Measurements from ENCODE around the gene RAC2.

The RAC2 gene

DNA sequence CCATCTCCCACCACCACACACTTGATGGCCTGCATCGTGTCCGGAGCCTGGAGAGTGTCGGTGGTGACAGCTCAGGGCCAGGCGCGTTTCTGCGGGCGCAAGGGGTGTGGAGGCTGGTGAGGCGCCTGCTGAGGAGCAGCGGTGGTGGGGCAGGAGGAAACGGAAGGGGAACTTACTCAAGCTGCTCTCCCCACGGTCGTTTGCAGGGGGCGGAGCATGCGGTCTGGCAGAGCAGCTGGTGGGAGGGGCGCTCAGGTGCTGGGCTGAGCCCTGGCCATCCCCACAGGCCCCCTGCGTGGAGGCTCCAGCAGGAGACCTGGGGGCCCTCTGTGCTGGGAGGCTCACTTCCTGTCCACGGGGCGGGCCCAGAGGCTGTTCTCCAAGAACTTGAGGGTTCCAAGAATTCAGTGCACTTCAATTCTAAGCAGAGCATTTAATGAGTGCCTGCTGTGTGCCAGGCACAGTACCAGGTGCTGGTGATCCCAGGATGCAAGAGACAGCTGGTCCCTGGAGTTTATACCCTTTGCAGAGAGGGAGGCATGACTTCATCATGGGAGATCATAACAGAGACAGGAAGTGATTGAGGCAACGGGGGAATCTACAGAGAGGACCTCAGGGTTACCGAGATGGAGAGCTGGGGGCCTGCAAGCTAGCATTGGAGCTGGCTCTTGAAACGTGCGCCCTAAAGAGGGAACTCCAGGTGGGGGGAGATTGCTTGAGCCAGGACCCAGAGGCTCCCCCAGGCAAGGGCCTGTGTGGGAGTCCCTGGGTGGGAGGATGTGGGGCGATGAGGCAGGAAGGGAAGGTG, at the start of gene RAC2:
RAC2 (minus strand) TSS at position 156 of the 808 bp plus-strand sequence; CDS start at position 35, 121 bp downstream.
- peak; percentile 85 for DNase-seq (ENCODE audit: low read depth)

DNA sequence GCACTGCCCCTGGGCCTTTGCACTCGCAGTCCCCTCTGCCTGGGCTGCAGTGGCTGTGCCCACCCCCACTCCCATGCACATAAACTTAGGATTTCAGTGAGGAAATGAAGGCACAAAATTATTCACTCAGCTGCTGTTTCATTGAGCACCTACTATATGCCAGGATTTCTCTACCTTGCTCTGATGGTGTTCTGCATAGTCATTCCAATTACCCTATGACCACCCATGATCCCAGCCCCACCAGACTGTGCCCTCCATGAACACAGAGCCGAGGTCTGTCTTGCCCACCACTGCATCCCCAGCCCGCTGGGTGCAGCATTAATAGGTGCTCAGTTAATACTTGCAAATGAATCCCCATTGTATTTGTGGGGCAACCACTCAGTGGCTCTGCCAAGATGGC, 49.1 kb upstream of the RAC2 start:
- no peak for DNase-seq (ENCODE audit: low read depth)

DNA sequence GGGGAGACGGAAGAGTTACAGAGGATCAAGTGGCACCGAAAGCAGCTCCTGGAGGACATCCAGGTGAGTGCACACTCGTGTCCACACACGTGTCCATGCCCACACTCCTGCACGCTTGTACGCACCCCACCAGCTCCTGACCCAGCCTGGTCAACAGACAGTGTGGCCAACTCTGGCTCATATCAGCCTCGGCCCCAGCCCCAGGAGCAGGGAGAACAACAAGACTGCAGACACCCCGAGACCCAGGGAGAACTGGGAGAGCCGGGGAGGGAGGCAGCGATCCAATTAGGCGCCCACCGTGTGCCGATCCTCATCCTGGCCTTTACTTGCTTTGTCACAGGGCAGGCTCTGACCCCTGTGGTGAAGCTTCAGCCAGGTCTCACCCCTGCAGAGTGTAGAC, 48.6 kb upstream of the RAC2 start:
- no peak for DNase-seq (ENCODE audit: low read depth)

DNA sequence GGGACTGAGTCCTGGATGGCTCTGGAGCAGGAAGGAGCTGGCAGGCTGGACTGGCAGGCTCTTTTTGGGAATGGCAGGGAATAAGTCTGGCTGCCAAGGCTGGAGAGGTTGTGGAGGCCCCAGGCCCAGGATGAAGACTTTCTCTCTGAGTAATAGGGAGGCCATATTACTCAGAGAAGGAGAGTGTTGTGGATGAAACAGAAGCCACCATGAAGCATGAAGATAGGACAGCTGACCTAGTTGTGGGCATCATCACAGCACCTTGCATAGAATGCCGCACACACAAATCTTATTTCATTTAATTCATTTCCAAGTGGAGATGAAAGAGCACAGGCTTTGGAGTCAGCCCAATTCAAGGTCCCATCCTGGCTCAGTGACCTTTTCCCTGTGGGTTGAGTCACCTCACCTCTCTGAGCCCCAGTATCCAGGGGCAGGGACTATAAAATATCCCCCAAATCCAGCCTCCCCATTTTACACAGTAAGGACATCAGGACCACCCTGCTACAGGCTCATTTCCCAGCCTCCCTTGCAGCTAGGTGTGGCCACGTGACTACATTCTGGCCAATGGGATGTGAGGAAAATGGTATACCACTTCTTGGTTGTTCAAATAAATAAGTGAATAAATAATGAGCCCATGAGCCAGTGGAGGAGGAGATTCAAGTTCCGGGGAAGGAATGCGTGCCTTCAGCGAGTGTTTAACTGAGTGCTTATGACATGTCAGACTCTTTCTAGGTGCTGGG, 47.7 kb upstream of the RAC2 start:
- DNase-seq (ENCODE audit: low read depth), result no peak

DNA sequence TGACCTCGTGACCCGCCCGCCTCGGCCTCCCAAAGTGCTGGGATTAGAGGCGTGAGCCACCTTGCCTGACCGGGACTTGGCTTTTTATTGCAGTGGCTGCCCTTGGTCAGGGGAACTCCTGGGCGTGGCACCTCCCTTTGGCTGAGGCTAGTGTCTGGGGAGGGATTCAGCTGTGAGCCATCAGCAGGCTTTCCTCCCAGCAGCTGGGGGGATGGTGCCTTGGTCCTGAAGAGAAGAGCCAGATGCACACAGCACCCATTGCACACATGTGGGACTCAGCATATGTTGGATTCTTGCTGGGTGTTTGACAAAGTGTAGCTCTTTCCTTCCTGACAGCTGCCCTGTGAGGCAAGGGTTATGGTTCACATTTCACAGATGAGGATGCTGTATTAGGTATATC, 46.7 kb upstream of the RAC2 start:
- no peak for DNase-seq (ENCODE audit: low read depth)

DNA sequence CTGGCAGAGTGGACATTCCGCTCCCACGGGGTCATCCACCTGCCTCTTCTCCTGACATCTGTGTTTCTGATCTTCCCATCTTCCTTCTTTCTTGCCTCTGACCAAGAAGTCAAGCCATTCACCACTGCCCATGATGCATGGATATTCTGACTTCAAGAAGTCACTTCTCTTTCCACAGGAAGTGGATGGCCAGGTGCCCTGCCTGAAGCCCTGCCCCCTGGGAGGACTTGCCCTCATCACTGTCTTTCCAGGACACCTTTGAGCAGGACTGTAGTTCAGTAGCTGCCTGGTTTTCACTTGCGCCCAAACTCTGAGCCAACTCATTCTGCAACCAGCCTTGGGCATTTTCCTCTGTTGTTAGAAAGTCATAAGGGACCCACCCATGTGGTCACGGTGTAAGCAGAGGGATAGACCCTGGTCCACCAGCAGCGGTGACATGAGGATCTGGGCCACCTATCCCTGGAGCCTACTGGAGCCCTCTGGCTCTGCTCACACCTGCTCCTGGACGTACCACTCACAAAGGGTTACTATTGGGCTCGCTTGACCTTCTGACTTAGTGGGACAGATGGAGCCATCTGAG, 45.2 kb upstream of the RAC2 start:
- no peak for DNase-seq (ENCODE audit: low read depth)

DNA sequence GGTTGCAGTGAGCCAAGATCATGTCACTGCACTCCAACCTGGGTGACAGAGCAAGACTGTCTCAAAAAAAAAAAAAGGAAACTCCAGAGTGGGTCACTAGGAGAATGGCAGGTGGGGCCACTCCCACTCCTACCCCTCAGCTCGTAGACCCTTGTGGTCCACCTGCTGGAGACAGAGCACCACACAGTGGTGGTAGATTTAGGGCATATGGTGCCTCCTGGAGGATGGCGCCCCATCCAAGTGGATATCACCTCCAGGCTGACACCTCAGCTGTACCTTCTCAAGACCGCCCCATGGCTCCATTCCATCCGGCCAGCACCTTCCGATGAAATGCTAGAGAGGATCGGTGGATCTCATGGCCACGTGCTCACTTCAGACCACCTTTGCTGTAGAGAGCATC, 44.5 kb upstream of the RAC2 start:
- DNase-seq (ENCODE audit: low read depth), result no peak

DNA sequence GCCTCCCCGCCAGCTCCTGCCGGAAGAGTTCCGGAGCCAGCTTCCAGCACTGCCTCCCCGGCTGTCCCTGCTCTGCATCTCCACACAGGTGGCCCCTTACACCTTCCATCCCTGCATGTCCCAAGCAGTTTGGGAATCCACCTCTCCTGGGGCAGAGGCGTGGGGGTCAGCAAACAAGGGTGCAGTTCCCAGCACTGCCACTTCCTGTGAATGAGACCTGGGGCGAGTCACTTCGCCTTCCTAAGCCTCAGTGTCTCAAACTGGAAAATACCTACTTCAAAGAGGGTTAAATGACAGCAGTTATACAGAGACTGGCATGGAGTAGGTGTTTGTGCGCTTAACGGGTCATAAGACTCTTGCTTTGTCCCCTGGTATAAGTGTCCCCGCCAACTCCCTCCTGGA, 43.5 kb upstream of the RAC2 start:
- no peak for DNase-seq (ENCODE audit: low read depth)

DNA sequence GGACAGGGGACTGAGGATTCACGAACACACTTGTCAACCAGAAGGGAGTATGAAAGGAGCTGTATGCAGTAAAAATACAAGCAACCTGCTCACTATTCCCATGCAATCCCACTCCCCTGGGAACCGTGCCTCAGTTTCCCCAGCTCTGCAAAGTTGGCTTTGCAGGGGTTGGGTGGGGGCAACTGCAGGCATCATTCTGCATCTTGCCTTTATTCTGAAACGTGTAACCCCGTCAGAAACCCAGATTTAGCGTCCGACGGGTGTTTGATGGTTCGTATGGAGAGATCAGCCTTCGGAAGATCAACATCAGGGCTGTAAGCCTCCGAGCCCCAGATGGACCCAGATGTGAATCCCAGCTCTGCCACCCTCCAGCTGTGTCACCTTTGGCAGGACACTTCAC, 41.9 kb upstream of the RAC2 start:
- DNase-seq (ENCODE audit: low read depth), result no peak

DNA sequence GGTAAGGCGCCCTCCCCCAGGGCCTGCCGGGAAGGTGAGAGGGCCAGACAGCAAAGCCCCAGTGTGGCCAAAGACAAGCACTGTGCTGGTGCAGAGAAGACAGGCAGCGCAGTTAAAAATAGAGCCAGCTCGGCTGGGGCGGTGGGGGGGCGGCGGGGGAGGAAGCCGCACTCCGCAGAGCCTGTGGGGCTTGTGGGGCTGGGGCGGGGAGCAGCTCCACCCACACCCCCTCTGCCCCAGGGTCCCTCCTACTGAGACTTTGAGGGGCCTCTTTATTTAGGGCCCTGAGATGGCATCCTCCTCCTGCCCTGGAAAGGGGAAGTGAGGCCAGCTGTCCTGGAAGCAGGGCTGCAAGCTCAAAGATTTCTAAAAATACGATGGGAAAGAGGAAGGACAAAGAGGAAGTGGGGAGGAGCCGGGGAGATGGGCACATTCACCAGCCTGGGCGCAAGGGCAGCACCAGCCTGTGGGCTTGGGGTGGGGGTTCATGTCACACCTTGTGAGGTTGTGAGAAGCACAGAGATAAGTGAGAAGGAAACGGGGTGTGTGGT, 40.8 kb upstream of the RAC2 start:
- DNase-seq (ENCODE audit: low read depth), result peak; percentile 31

DNA sequence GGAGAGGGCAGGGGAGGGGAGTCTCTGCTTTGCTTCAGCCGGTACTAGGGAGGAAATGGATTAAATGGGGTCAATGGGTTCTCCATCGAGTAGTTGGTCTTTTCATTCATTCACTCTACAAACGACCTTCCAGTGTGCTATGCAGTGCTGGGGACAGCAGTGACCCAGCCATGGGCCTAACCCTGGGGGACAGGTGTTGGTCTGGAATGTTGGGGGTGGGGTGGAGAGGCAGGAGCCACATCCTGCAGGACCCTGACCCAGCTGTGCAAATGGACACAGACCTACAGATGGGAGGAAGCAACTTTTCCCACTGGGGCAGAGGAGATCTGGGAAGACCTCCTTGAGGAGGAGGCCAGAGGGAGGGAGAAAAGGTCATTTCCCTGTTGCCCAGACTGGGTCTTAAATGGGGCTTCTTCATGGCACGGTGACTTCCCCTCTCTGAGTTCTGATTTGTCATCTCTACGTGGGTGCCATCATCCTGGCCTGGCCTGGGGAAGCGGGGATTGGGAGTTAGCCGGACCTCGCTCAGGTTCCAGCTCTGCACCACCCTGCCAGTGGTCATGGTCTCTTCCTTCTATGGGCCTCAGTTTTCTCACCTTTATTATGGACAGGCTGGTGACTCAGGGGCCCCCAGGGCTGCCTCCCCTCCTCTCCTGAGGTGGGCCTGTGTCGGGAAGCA, 40.2 kb upstream of the RAC2 start:
- no peak for DNase-seq (ENCODE audit: low read depth)

DNA sequence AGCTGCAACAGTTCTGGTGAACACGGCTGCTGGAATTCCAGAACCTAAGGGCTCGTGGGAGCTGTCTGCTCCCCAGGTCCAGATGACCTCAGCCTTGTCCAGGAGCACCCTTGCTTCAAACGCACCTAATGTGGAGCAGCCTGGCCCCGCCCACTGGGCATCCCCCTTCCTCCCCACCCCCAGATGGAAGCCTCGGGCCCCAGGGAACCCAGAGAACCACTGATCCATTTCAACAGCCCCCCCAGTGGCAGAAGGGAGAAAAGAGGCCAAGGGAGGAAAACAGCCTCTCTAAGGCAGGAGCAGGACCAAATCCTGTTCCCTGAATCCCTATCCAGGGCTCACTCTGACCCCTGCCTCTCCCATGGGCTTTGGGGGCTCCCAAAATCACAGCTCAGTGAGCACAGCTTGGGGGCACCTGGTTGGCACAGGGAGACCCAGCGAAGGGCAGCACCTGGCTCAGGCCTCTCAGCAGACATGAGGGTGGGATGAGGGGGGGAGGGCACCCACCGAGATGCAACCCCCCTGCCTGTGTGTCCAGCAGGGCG, 39.4 kb upstream of the RAC2 start:
- DNase-seq (ENCODE audit: low read depth), result peak; percentile 55

DNA sequence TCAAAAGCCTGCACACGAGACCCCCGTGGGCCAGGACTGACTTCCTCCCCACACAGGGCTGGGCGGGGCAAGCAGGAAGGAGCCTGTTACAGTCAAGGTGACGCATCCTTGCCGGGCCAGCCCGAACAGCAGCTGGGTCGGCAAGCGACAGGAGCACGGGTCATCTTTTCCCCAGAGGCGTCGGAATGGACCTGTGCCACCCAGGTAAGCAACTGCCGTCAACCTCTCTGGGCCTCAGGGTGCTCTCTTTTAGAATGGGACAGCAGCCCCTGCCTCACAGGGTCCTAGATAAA, 38.3 kb upstream of the RAC2 start, which contains the start of gene CYTH4:
CYTH4 (plus strand) TSS at position 124 of the 293 bp plus-strand sequence; CDS start at position 186, 62 bp downstream.
- DNase-seq (ENCODE audit: low read depth), result peak; percentile 61

DNA sequence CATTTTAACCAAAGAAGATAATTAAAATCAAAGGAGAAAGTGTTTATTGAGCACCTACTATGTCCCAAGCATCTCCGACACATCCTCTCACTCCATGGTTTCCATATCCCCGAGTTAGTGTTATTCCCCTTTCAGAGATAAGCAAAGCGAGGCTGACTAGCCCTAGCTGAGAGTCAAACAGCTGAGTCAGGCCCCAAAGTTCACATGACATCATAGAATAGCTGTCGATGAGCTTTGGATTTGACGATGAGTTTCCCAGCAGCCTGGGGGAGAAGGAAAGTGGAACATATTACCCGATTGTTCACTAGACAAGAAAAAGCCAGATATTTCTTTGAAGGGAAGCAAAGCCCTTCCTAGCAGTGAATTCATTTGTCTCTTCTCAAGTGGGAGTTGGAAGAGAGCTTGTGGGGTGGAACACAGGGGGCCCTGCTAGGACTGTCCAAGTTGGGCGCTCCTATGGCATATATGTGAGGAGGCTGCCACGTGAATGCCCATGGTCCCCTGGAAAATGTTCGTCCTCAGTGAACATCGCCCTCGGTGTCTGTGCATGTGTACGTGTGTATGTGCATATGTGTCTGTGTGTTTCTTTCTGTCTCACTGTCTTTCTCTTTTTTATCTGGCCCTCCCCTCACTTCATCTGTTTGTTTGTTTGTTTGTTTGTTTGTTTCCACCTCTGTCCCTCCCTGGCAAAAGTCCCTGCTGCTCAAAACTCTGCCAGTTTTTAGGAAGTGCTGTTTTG, 37.7 kb upstream of the RAC2 start:
- DNase-seq (ENCODE audit: low read depth), result no peak

DNA sequence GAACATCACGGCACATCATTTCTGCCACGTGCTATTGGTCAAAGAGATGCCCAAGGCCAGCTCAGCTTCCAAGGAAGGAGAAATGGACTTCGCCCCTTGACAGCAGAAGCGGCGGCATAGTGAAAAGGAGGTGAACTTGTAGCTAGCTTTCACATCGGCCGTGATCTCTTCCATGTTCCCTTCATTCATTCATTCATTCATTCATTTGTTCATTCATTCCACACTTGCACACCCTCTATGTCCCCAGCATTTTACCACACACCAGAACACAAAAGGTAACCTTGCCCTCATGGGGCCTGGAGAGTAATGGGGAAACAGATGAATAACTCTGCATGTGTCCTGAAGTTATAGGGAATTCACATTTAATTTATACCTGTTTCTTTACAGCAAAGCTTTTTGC, 37.1 kb upstream of the RAC2 start:
- no peak for DNase-seq (ENCODE audit: low read depth)

DNA sequence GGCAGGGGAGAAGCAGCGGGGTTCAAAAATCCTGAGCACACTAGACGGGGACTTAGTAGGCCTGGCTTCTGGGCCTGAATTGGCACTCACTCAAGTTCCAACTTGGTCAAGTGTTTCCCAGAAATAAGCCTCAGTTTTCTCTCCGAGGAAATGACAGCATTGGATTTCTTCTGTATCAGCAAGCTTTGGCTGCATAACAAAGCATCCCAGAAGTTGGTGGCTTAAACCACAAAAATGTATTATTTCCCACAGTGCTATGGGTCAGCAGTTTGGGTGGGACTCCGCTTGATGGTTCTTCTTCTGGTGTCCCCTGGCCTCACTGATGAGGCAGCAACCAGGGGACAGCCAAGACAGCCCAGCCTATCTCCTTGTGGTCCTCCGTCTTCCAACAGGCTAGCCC, 36.6 kb upstream of the RAC2 start:
- DNase-seq (ENCODE audit: low read depth), result no peak

DNA sequence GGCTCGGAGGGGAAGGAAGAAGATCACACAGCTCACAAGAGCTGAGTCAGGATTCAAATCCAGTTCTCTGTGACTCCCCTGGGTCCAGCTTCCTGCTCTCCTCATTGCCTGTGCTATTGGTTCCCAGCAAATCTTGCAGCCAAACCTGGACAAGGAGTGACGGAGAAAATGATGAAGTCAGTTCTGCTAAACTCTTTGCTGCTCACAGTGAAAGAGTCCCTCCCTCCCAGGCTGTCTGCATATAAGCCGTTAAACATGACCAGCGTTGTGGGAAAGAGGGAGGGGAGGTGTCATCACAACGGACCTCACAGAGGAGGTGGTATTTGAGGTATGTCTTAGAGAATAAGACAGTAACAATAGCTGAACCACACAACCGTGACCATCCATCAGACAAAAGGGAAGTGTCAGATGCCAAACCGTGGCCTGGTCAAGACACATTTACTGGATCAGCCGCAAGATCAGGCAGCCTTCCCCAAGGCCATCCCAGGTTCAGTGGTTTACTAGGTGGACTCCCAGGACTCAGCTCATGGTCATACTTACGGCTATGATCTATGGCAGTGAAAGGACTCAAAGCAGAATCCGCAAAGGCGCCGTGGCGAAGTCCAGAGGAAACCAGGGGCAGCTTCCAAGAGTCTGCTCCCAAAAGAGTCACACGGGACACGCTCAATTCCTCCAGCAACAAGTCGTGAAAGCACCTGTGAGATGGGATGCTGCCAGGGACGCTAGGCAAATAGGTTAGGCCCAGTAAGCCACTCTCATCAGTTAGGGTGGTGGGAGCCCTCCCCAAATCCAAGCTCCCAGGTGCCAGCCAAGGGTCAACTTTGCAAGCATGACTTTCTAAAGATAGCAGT, 35.5 kb upstream of the RAC2 start:
- no peak for DNase-seq (ENCODE audit: low read depth)

DNA sequence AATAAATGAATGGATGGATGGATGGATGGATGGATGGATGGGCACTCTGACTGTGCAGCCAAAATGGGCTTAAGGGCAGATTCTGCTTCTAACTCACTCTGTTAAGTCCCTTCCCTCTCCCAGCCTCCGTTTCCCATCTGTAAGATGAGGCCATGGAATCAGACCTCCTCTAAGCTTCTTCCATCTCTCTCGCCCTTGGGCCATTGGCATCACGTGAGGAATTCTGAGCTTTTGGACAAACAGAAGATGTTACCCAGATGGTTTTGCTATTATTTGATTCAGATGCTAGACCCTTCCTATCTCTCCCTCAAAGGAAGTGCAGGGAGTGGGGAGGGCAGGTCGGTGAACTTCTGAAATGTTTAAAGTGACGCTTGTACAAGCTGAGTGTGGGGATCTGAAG, 34.2 kb upstream of the RAC2 start:
- DNase-seq (ENCODE audit: low read depth), result no peak

DNA sequence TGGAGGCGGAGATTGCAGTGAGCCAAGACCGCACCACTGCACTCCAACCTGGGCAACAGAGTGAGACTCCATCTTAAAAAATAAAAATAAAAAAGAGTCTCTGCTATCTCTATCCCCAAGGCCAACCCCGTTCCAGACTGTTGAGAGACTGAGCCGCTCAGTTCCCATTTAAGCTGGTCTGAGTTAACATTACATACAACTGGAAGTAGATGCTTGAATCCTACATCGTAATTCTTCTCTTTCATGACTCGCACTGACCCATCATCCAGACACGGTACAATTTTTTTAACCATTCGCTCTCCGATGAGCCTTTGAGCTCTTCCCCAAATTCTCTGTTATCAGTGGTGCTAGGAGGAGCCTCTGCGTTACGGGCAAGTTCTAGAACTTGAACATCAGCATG, 33.3 kb upstream of the RAC2 start:
- no peak for DNase-seq (ENCODE audit: low read depth)

DNA sequence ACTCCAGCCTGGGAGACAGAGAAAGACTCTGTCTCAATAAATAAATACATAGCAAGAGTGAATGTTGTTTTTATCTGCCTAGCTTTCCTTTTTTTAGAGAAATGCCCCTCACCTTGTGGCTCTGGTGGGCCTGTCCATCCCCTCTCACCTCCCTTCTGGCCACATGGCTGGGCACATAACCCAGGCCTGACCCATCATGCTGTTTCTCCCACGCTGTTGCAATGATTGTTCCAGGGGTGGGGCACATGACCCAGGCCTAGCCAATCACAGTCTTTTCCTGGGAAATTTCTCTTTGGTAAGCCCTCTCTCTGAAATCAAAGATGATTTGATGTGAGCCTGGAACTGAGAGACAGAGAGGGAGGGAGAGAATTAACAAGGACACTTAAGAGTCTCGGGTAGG, 32.7 kb upstream of the RAC2 start:
- DNase-seq (ENCODE audit: low read depth), result no peak

DNA sequence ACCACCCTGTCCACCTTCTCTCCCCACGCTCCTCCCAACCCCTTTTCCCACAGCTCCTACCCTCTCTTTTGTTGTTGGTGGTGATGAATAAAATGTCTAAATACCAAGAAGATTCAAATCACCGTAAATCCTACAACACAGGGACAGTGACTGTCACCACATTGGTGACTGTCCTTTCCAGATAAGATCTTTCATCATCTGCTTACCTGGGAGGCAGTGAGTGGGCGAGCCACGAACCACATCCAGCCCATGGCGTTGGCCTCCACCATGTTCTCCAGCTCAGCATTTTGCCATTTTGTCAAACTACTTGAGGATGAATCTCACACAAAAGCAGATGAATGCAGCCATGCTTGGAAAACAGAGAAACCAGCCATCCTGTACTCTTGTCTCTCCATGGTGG, 31.6 kb upstream of the RAC2 start:
- DNase-seq (ENCODE audit: low read depth), result no peak

Data from T-helper 22 cell (primary cell).